Tibial artery (tissue), 4 donors: ENCODE measurements around the gene LGI4.

Source experiments
- DNase-seq, 2 donors: peaks; one replicate each; pipeline ENCODE4 v3.0.0-alpha.2; 2019
- H3K27ac ChIP-seq, 2 donors: fragments of 200-600 bp; sonication (generic) in 1 of 2; 1 replicate in 1 of 2; 2 replicates in 1 of 2; pipeline ENCODE4 v1.5.1; 2018 to 2019; ENCODE audit warnings: mild to moderate bottlenecking in 1 of 2
- H3K27me3 ChIP-seq, 2 donors: fragments of 200-600 bp; sonication (generic) in 1 of 2; one replicate each; pipeline versions ENCODE4 v1.5.1 to v1.6.0; 2016 to 2019
- H3K36me3 ChIP-seq, 3 donors: fragments of 200-600 bp; sonication (generic) in 2 of 3; one replicate each; pipeline ENCODE4 v1.5.1; 2016 to 2019; ENCODE audit warnings: mild to moderate bottlenecking in 2 of 3
- H3K4me1 ChIP-seq, 4 donors: fragments of 200-600 bp; sonication (generic) in 2 of 4; 1 replicate in 3 of 4; 2 replicates in 1 of 4; pipeline ENCODE4 v1.5.1; 2016 to 2019
- H3K4me3 ChIP-seq, 2 donors: fragments of 200-600 bp; sonication (generic) in 1 of 2; 1 replicate in 1 of 2; 2 replicates in 1 of 2; pipeline ENCODE4 v1.5.1; 2018 to 2019; ENCODE audit warnings: mild to moderate bottlenecking in 2 of 2
- H3K9me3 ChIP-seq, 3 donors: fragments of 200-600 bp; sonication (generic) in 1 of 3; one replicate each; pipeline ENCODE4 v1.5.1; 2016 to 2019
- CTCF ChIP-seq, 2 experiments: fragments of 200-600 bp in 1 of 2; fragments of 450-650 bp in 1 of 2; IDR thresholded peaks; one replicate each; pipeline ENCODE4 v1.5.1; 2017 to 2019; ENCODE audit warnings: antibody characterized with exemption in 2 of 2, mild to moderate bottlenecking in 1 of 2, moderate library complexity in 1 of 2
- intact Hi-C: fragments of 100-400 bp; cut with DNase I; formaldehyde crosslinking; loops from one replicate; pipeline ENCODE4 v1.15.0; 2023; ENCODE audit warnings: low total_unique reads

The LGI4 gene

GRCh38 chr19:35115177-35115951, 19.5 kb downstream of the LGI4 start, which contains the start of gene FXYD3:
Gene FXYD3 (plus strand): TSS chr19:35115823. CDS start chr19:35119377, 3,554 bp downstream.
- TF ChIP-seq CTCF (IDR thresholded peaks at IDR 0.05): no peak
- Histone ChIP-seq H3K36me3 (no peaks in the 10 kb centered on the region), H3K4me1 (peaks cover 0 to 23% (median 10%) of the 10 kb centered on the region in 4 donors), H3K27ac (peak within 1 kb of the TSS; percentile 29 to 55), H3K4me3 (peak within 1 kb of the TSS; percentile 13 to 50), H3K27me3 (no peaks in the 10 kb centered on the region), H3K9me3 (no peaks in the 10 kb centered on the region)
- DNase-seq: no peak
- intact Hi-C loops: loop anchor here (2.0 kb wide), 1 partner anchor 19 kb away; the partner anchor contains the start of gene LGI4

- peak; percentile 96 to 99 for TF ChIP-seq CTCF (IDR thresholded peaks at IDR 0.05)
- Histone ChIP-seq H3K36me3 (no peaks in the 10 kb centered on the region), H3K27me3 (peaks cover 0 to 4% of the 10 kb centered on the region in 2 donors), H3K4me1 (peaks cover 0 to 15% (median 10%) of the 10 kb centered on the region in 4 donors), H3K27ac (peak overlapping the region; percentile 29 to 55), H3K9me3 (no peaks in the 10 kb centered on the region), H3K4me3 (peak overlapping the region; percentile 13 to 50)
- intact Hi-C loops: loop anchor here (2.0 kb wide), 1 partner anchor 20 kb away; the partner anchor contains the start of gene LGI4
- peak; percentile 68 to 82 for DNase-seq
These were observed 20.3 kb downstream of the LGI4 start for GRCh38 chr19:35114353-35115176.

- TF ChIP-seq CTCF (IDR thresholded peaks at IDR 0.05): no peak
- Histone ChIP-seq H3K4me3 (no peak overlapping the region), H3K4me1 (peaks cover 0 to 15% (median 10%) of the 10 kb centered on the region in 4 donors), H3K27me3 (peaks cover 0 to 10% of the 10 kb centered on the region in 2 donors), H3K9me3 (no peaks in the 10 kb centered on the region), H3K27ac (no peak overlapping the region), H3K36me3 (no peaks in the 10 kb centered on the region)
- DNase-seq: no peak
- intact Hi-C loops: no loop called here
These were observed 21.7 kb downstream of the LGI4 start for GRCh38 chr19:35112995-35113688.

- intact Hi-C loops: no loop called here
- Histone ChIP-seq H3K9me3 (no peaks in the 10 kb centered on the region), H3K4me1 (peaks cover 0 to 15% (median 10%) of the 10 kb centered on the region in 4 donors), H3K36me3 (no peaks in the 10 kb centered on the region), H3K4me3 (no peak overlapping the region), H3K27me3 (peaks cover 0 to 10% of the 10 kb centered on the region in 2 donors), H3K27ac (no peak overlapping the region)
- no peak for DNase-seq
- no peak for TF ChIP-seq CTCF (IDR thresholded peaks at IDR 0.05)
These were observed 23.9 kb downstream of the LGI4 start for GRCh38 chr19:35110974-35111373.

DNA sequence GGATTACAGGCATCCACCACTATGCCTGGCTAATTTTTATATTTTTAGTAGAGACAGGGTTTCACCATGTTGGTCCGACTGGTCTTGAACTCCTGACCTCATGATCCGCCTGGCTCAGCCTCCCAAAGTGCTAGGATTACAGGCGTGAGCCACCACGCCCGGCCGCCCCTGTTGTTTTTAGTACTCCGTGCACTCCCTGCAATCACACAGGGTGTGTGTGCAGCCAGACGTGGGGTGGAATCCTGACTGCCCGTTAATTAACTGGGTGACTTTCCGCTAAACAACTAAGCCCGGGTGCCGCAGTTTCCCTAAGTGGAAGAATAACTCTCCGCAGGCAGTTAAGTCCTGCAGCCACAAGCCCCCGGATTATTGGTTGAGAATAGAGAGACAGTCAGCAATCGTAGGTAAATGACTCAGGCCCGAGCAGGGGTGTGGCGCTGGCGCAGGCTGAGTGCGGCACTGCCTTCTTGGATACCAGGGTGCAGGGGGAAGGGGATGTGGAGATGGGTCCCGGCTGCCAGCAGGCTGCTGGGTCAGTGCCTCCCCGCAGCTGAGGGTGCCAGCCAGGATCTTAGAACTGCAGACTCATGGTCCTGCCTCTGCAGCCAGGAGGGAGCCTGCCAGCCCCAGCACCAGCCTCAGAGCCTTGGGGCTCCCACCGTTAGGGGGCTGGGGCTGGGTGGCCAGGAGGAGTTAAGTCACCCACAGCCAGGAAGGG, 25.3 kb downstream of the LGI4 start:
- intact Hi-C loops: no loop called here
- H3K27ac ChIP-seq: no peak overlapping the region
- peaks cover 0 to 5% (median 3%) of the 10 kb centered on the region in 4 donors for H3K4me1 ChIP-seq
- no peak for TF ChIP-seq CTCF (IDR thresholded peaks at IDR 0.05)
- no peaks in the 10 kb centered on the region for H3K36me3 ChIP-seq
- no peak overlapping the region for H3K4me3 ChIP-seq
- DNase-seq: no peak
- peaks cover 0 to 10% of the 10 kb centered on the region in 2 donors for H3K27me3 ChIP-seq
- H3K9me3 ChIP-seq: no peaks in the 10 kb centered on the region
